Loucy (cell line): ENCODE data around the gene SYT1.

ENCODE experiments used
- H2AFZ ChIP-seq: fragments of 200-600 bp; sonication (generic); 2 replicates; pipeline ENCODE4 v1.6.0; 2016; ENCODE audit warnings: antibody characterized with exemption, mild to moderate bottlenecking, low read length, moderate library complexity
- H3F3A ChIP-seq: fragments of 200-600 bp; 2 replicates; pipeline ENCODE4 v1.6.0; 2016; ENCODE audit warnings: antibody characterized with exemption, low read depth, mild to moderate bottlenecking
- H3K27me3 ChIP-seq: fragments of 200-600 bp; sonication (generic); 2 replicates; pipeline ENCODE4 v1.6.1; 2014; ENCODE audit warnings: low read length, mild to moderate bottlenecking; ENCODE audit not compliant: insufficient read depth, poor library complexity, severe bottlenecking
- H3K36me3 ChIP-seq: fragments of 200-600 bp; sonication (generic); 2 replicates; pipeline ENCODE4 v1.6.1; 2016; ENCODE audit warnings: low read length; ENCODE audit not compliant: insufficient read depth
- H3K4me1 ChIP-seq: fragments of 200-600 bp; sonication (generic); 2 replicates; pipeline ENCODE4 v1.5.1; 2014; ENCODE audit warnings: low read length, mild to moderate bottlenecking; ENCODE audit not compliant: insufficient read depth, poor library complexity, severe bottlenecking
- H3K4me2 ChIP-seq: fragments of 200-600 bp; sonication (generic); 2 replicates; pipeline ENCODE4 v1.6.0; 2014; ENCODE audit warnings: antibody characterized with exemption, low read length, low read depth, mild to moderate bottlenecking; ENCODE audit not compliant: poor library complexity, severe bottlenecking
- H3K4me3 ChIP-seq: fragments of 200-600 bp; sonication (generic); 2 replicates; pipeline ENCODE4 v1.5.1; 2014; ENCODE audit warnings: low read length, mild to moderate bottlenecking, mixed read lengths; ENCODE audit not compliant: poor library complexity, severe bottlenecking
- H3K79me2 ChIP-seq: fragments of 200-600 bp; sonication (generic); 2 replicates; pipeline ENCODE4 v1.6.1; 2014; ENCODE audit warnings: low read length; ENCODE audit not compliant: insufficient read depth
- H3K9ac ChIP-seq: fragments of 200-600 bp; sonication (generic); 2 replicates; pipeline ENCODE4 v1.6.0; 2014; ENCODE audit warnings: mild to moderate bottlenecking, low read depth, low read length, moderate library complexity; ENCODE audit not compliant: poor library complexity, severe bottlenecking
- H3K9me2 ChIP-seq: fragments of 200-600 bp; sonication (generic); replicated peaks from 2 replicates; pipeline ENCODE4 v1.6.1; 2016; ENCODE audit warnings: low read depth, low read length, mixed read lengths
- H3K9me3 ChIP-seq: fragments of 200-600 bp; sonication (generic); 2 replicates; pipeline ENCODE4 v1.6.1; 2014; ENCODE audit warnings: mild to moderate bottlenecking, antibody characterized with exemption, low read length, low read depth; ENCODE audit not compliant: insufficient read depth
- H4K20me1 ChIP-seq: fragments of 200-600 bp; sonication (generic); 2 replicates; pipeline ENCODE4 v1.6.0; 2014; ENCODE audit warnings: antibody characterized with exemption, low read length, mild to moderate bottlenecking; ENCODE audit not compliant: insufficient read depth, poor library complexity, severe bottlenecking
- EZH2phosphoT487 ChIP-seq: fragments of 200-600 bp; IDR thresholded peaks from 2 replicates; pipeline ENCODE4 v1.6.1; 2018; ENCODE audit warnings: antibody characterized with exemption, mild to moderate bottlenecking, moderate library complexity, borderline replicate concordance
- TF ChIP-seq, protein P1 (sequence below): fragments of 200-600 bp; sonication (generic); conservative IDR thresholded peaks from 2 replicates; pipeline ENCODE4 v1.5.1; 2014; ENCODE audit warnings: mild to moderate bottlenecking, antibody characterized with exemption, low read length

The SYT1 gene

DNA sequence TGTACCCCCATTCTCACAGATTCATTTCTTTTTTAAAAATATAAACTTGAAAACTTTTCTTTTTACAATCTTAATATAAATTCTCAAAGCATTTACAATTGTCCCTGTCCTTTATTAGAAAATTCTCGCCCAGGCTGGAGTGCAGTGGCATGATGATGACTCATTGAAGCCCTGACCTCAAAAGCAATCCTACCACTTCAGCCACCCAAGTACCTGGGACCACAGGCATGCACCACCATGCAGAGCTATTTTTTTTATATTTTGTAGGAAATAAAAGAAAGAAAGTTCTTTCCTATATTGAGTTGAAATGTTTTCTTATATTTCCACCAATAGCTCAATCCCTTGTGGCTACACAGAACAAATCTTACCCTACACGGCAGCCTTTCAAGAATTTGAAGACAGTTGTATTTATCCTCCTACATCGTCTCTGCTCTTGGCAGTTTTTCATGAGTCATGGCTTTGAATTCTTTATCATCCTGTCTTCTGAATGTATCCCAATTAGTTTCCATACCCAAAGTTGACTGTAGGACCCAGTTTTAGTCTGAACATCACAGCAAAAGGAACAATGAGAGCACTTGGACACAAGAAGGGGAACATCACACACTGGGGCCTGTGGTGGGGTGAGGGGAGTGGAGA is 52.4 kb downstream of the SYT1 start:
- H3K9ac ChIP-seq: no peak overlapping the region
- no peaks in the 10 kb centered on the region for H3K9me2 ChIP-seq
- H3K4me3 ChIP-seq: no peak overlapping the region
- H3K79me2 ChIP-seq: no peaks in the 10 kb centered on the region
- H3K9me3 ChIP-seq: no peaks in the 10 kb centered on the region
- H2AFZ ChIP-seq: no peak overlapping the region
- H3K36me3 ChIP-seq: no peaks in the 10 kb centered on the region
- H3F3A ChIP-seq: no peaks in the 10 kb centered on the region
- H3K4me1 ChIP-seq: no peaks in the 10 kb centered on the region
- H3K4me2 ChIP-seq: no peak overlapping the region
- TF ChIP-seq EZH2phosphoT487: no peak
- TF ChIP-seq, protein P1, sequence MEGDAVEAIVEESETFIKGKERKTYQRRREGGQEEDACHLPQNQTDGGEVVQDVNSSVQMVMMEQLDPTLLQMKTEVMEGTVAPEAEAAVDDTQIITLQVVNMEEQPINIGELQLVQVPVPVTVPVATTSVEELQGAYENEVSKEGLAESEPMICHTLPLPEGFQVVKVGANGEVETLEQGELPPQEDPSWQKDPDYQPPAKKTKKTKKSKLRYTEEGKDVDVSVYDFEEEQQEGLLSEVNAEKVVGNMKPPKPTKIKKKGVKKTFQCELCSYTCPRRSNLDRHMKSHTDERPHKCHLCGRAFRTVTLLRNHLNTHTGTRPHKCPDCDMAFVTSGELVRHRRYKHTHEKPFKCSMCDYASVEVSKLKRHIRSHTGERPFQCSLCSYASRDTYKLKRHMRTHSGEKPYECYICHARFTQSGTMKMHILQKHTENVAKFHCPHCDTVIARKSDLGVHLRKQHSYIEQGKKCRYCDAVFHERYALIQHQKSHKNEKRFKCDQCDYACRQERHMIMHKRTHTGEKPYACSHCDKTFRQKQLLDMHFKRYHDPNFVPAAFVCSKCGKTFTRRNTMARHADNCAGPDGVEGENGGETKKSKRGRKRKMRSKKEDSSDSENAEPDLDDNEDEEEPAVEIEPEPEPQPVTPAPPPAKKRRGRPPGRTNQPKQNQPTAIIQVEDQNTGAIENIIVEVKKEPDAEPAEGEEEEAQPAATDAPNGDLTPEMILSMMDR: no peak
- H3K27me3 ChIP-seq: no peaks in the 10 kb centered on the region
- H4K20me1 ChIP-seq: no peaks in the 10 kb centered on the region

DNA sequence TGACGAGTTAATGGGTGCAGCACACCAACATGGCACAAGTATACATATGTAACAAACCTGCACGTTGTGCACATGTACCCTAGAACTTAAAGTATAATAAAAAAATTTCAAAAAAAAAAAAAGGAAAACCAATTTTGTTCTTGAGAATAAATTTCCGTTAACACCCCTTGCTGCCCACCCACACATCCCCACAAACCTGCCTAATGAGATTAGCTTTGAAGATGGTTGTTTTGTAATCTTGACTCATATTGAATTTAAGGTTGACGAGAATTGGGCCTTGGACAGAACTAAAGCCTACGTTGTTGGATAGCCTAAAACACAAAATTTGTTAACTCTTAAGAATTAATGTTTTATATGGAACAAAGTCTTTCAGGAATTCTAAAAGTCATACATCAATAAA is 52.9 kb downstream of the SYT1 start:
- no peaks in the 10 kb centered on the region for H3F3A ChIP-seq
- TF ChIP-seq, protein P1: no peak
- no peak for TF ChIP-seq EZH2phosphoT487
- no peaks in the 10 kb centered on the region for H3K9me2 ChIP-seq
- H3K79me2 ChIP-seq: no peaks in the 10 kb centered on the region
- H3K4me2 ChIP-seq: no peak overlapping the region
- no peaks in the 10 kb centered on the region for H3K36me3 ChIP-seq
- H3K4me3 ChIP-seq: no peak overlapping the region
- no peaks in the 10 kb centered on the region for H4K20me1 ChIP-seq
- no peaks in the 10 kb centered on the region for H3K9me3 ChIP-seq
- no peaks in the 10 kb centered on the region for H3K27me3 ChIP-seq
- no peak overlapping the region for H2AFZ ChIP-seq
- no peak overlapping the region for H3K9ac ChIP-seq
- no peaks in the 10 kb centered on the region for H3K4me1 ChIP-seq

DNA sequence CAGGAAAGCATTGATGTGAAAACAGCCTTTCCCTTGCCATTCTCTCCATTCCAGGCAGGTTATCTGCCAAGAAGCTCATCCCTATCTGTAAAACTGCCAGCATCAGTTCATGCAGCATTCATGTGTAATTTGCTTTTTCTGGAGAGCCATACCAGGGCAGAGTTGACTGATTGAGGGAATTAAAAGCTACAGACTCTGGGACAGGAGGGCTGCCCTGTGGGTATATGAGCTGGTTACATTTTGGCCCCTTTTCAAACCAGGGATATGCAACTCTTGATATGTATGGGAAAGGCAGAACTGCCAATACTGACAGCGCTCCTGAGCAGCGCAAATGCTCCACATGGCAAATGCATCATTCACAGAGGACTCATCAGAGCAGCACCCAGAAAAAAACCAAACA is 53.7 kb downstream of the SYT1 start:
- Histone ChIP-seq H3K9me2 (no peaks in the 10 kb centered on the region), H3K9ac (no peak overlapping the region), H4K20me1 (no peaks in the 10 kb centered on the region), H3K4me3 (no peak overlapping the region), H2AFZ (no peak overlapping the region), H3K4me1 (no peaks in the 10 kb centered on the region), H3K36me3 (no peaks in the 10 kb centered on the region), H3K9me3 (no peaks in the 10 kb centered on the region), H3K79me2 (no peaks in the 10 kb centered on the region), H3K4me2 (no peak overlapping the region), H3K27me3 (no peaks in the 10 kb centered on the region), H3F3A (no peaks in the 10 kb centered on the region)
- TF ChIP-seq EZH2phosphoT487: no peak
- TF ChIP-seq, protein P1: no peak
